Activated naive CD8-positive, alpha-beta T cell (primary cell): ENCODE results near the gene MXRA7.
"Not testable (repeated sequence)": the region's sequence is repeated elsewhere in the genome, so short reads cannot be mapped to it uniquely, and the experiment has no call there.

Experiments
- H3K27ac Mint-ChIP-seq: one replicate; pipeline ENCODE4 v1.8.0; 2021; ENCODE audit warnings: mixed read lengths
- H3K27me3 Mint-ChIP-seq: one replicate; pipeline ENCODE4 v1.8.0; 2021; ENCODE audit warnings: mixed read lengths
- H3K36me3 Mint-ChIP-seq: one replicate; pipeline ENCODE4 v1.8.0; 2021; ENCODE audit warnings: mixed read lengths
- H3K4me1 Mint-ChIP-seq: one replicate; pipeline ENCODE4 v1.8.0; 2021; ENCODE audit warnings: low read depth, mixed read lengths
- H3K4me3 Mint-ChIP-seq: one replicate; pipeline ENCODE4 v1.8.0; 2021; ENCODE audit warnings: mild to moderate bottlenecking, mixed read lengths
- H3K9me3 Mint-ChIP-seq: one replicate; pipeline ENCODE4 v1.8.0; 2021; ENCODE audit warnings: low read depth, mixed read lengths

Gene MXRA7

GRCh38 chr17:76710863-76711611 is at the start of gene MXRA7:
Gene MXRA7 (minus strand): TSS chr17:76710965. CDS start chr17:76710946, 19 bp downstream.
- Mint-ChIP-seq H3K9me3 (no peaks in the 10 kb centered on the region), H3K27ac (no peak within 1 kb of the TSS), H3K36me3 (no peaks in the 10 kb centered on the region), H3K27me3 (no peaks in the 10 kb centered on the region), H3K4me1 (peaks cover 35% of the 10 kb centered on the region), H3K4me3 (peak within 1 kb of the TSS; percentile 78)

- H3K27ac Mint-ChIP-seq = no peak overlapping the region
- H3K36me3 Mint-ChIP-seq = peaks cover 9% of the 10 kb centered on the region
- peaks cover 8% of the 10 kb centered on the region for H3K4me1 Mint-ChIP-seq
- H3K4me3 Mint-ChIP-seq = no peak overlapping the region
- no peaks in the 10 kb centered on the region for H3K9me3 Mint-ChIP-seq
- no peaks in the 10 kb centered on the region for H3K27me3 Mint-ChIP-seq
These were observed 47.8 kb upstream of the MXRA7 start for GRCh38 chr17:76758570-76758969.

- H3K27me3 Mint-ChIP-seq = no peaks in the 10 kb centered on the region
- peaks cover 9% of the 10 kb centered on the region for H3K36me3 Mint-ChIP-seq
- peaks cover 19% of the 10 kb centered on the region for H3K4me1 Mint-ChIP-seq
- no peak overlapping the region for H3K4me3 Mint-ChIP-seq
- no peaks in the 10 kb centered on the region for H3K9me3 Mint-ChIP-seq
- no peak overlapping the region for H3K27ac Mint-ChIP-seq
These were observed 46.5 kb upstream of the MXRA7 start for GRCh38 chr17:76757256-76757655.

GRCh38 chr17:76755285-76755684 is 44.5 kb upstream of the MXRA7 start:
- H3K9me3 Mint-ChIP-seq = no peaks in the 10 kb centered on the region
- no peak overlapping the region for H3K27ac Mint-ChIP-seq
- H3K4me3 Mint-ChIP-seq = no peak overlapping the region
- H3K4me1 Mint-ChIP-seq = peaks cover 25% of the 10 kb centered on the region
- no peaks in the 10 kb centered on the region for H3K27me3 Mint-ChIP-seq
- H3K36me3 Mint-ChIP-seq = peaks cover 6% of the 10 kb centered on the region

- peak overlapping the region; percentile 85 for H3K4me3 Mint-ChIP-seq
- H3K4me1 Mint-ChIP-seq = peaks cover 25% of the 10 kb centered on the region
- peaks cover 8% of the 10 kb centered on the region for H3K36me3 Mint-ChIP-seq
- H3K9me3 Mint-ChIP-seq = no peaks in the 10 kb centered on the region
- peak overlapping the region; percentile 98 for H3K27ac Mint-ChIP-seq
- H3K27me3 Mint-ChIP-seq = no peaks in the 10 kb centered on the region
These were observed 42.5 kb upstream of the MXRA7 start for GRCh38 chr17:76753061-76753961.

GRCh38 chr17:76752006-76752405 is 41.2 kb upstream of the MXRA7 start:
- Mint-ChIP-seq H3K27me3 (no peaks in the 10 kb centered on the region), H3K9me3 (no peaks in the 10 kb centered on the region), H3K4me1 (peaks cover 25% of the 10 kb centered on the region), H3K27ac (peak overlapping the region; percentile 95), H3K36me3 (peaks cover 6% of the 10 kb centered on the region), H3K4me3 (peak overlapping the region; percentile 76)

- Mint-ChIP-seq H3K27me3 (no peaks in the 10 kb centered on the region), H3K4me1 (peaks cover 25% of the 10 kb centered on the region), H3K4me3 (no peak overlapping the region), H3K27ac (peak overlapping the region; percentile 95), H3K9me3 (no peaks in the 10 kb centered on the region), H3K36me3 (peaks cover 4% of the 10 kb centered on the region)
These were observed 40.7 kb upstream of the MXRA7 start for GRCh38 chr17:76751416-76751993.

- peaks cover 11% of the 10 kb centered on the region for H3K36me3 Mint-ChIP-seq
- H3K9me3 Mint-ChIP-seq = no peaks in the 10 kb centered on the region
- H3K27me3 Mint-ChIP-seq = no peaks in the 10 kb centered on the region
- H3K27ac Mint-ChIP-seq = no peak overlapping the region
- peaks cover 23% of the 10 kb centered on the region for H3K4me1 Mint-ChIP-seq
- H3K4me3 Mint-ChIP-seq = no peak overlapping the region
These were observed 37.9 kb upstream of the MXRA7 start for GRCh38 chr17:76748657-76749056.

GRCh38 chr17:76747716-76748363 is 37.1 kb upstream of the MXRA7 start:
- no peak overlapping the region for H3K27ac Mint-ChIP-seq

GRCh38 chr17:76745785-76746184 is 35.0 kb upstream of the MXRA7 start:
- H3K4me1 Mint-ChIP-seq, H3K4me3 Mint-ChIP-seq, H3K27me3 Mint-ChIP-seq, H3K27ac Mint-ChIP-seq, H3K9me3 Mint-ChIP-seq: not testable (repeated sequence)
- H3K36me3 Mint-ChIP-seq = peaks cover 16% of the 10 kb centered on the region

More at GRCh38 chr17:76747716-76748363, 37.1 kb upstream of the MXRA7 start:
- Mint-ChIP-seq H3K36me3 (peaks cover 11% of the 10 kb centered on the region), H3K27me3 (no peaks in the 10 kb centered on the region), H3K9me3 (no peaks in the 10 kb centered on the region), H3K4me1 (peaks cover 15% of the 10 kb centered on the region), H3K4me3 (no peak overlapping the region)

- H3K4me3 Mint-ChIP-seq = no peak overlapping the region
- no peak overlapping the region for H3K27ac Mint-ChIP-seq
- H3K27me3 Mint-ChIP-seq = no peaks in the 10 kb centered on the region
- H3K9me3 Mint-ChIP-seq = no peaks in the 10 kb centered on the region
- peaks cover 16% of the 10 kb centered on the region for H3K36me3 Mint-ChIP-seq
- peaks cover 13% of the 10 kb centered on the region for H3K4me1 Mint-ChIP-seq
These were observed 34.0 kb upstream of the MXRA7 start for GRCh38 chr17:76744747-76745146.

GRCh38 chr17:76742958-76743357 is 32.2 kb upstream of the MXRA7 start:
- H3K4me1 Mint-ChIP-seq = peaks cover 30% of the 10 kb centered on the region
- H3K4me3 Mint-ChIP-seq = no peak overlapping the region
- no peak overlapping the region for H3K27ac Mint-ChIP-seq
- peaks cover 14% of the 10 kb centered on the region for H3K36me3 Mint-ChIP-seq
- no peaks in the 10 kb centered on the region for H3K27me3 Mint-ChIP-seq
- no peaks in the 10 kb centered on the region for H3K9me3 Mint-ChIP-seq

GRCh38 chr17:76740329-76741118 is 29.8 kb upstream of the MXRA7 start:
- Mint-ChIP-seq H3K27me3 (no peaks in the 10 kb centered on the region), H3K36me3 (peaks cover 14% of the 10 kb centered on the region), H3K4me3 (no peak overlapping the region), H3K4me1 (peaks cover 26% of the 10 kb centered on the region), H3K27ac (no peak overlapping the region), H3K9me3 (no peaks in the 10 kb centered on the region)

- Mint-ChIP-seq H3K4me1 (peaks cover 30% of the 10 kb centered on the region), H3K4me3 (peak overlapping the region; percentile 23), H3K36me3 (peaks cover 17% of the 10 kb centered on the region)
These were observed 28.9 kb upstream of the MXRA7 start for GRCh38 chr17:76739568-76740115.

More at GRCh38 chr17:76739568-76740115, 28.9 kb upstream of the MXRA7 start:
- H3K27ac Mint-ChIP-seq, H3K27me3 Mint-ChIP-seq, H3K9me3 Mint-ChIP-seq: not testable (repeated sequence)
